GM12865 (cell line): ENCODE results near the gene RTKN.
"Not testable (repeated sequence)": the region's sequence is repeated elsewhere in the genome, so short reads cannot be mapped to it uniquely, and the experiment has no call there.

ENCODE experiments used
- DNase-seq: peaks from one replicate; pipeline ENCODE4 v3.0.0; 2010; ENCODE audit warnings: low read depth
- H3K4me3 ChIP-seq: 2 replicates; pipeline ENCODE4 v1.5.1; 2011; ENCODE audit warnings: mild to moderate bottlenecking, low read depth, low read length, control low read depth
- CTCF ChIP-seq: IDR thresholded peaks from 2 replicates; pipeline ENCODE4 v1.5.1; 2011; ENCODE audit warnings: low read length, control low read depth, low read depth, inconsistent platforms; ENCODE audit not compliant: insufficient read depth; ENCODE audit errors: missing control alignments

The RTKN gene

GRCh38 chr2:74448771-74449170, 7.0 kb upstream of the RTKN start:
- H3K4me3 ChIP-seq, result no peak overlapping the region

GRCh38 chr2:74447230-74447999, 5.7 kb upstream of the RTKN start:
- DNase-seq, result no peak
- TF ChIP-seq CTCF, result no peak
- H3K4me3 ChIP-seq, result no peak overlapping the region

More at GRCh38 chr2:74448771-74449170, 7.0 kb upstream of the RTKN start:
- no peak for TF ChIP-seq CTCF
- no peak for DNase-seq

- no peak for DNase-seq
- TF ChIP-seq CTCF, result no peak
- no peak overlapping the region for H3K4me3 ChIP-seq
Observed at GRCh38 chr2:74444498-74445318, 3.0 kb upstream of the RTKN start.

- H3K4me3 ChIP-seq, DNase-seq: not testable (repeated sequence)
Observed at GRCh38 chr2:74442483-74443297, 953 bp upstream of the RTKN start.

GRCh38 chr2:74441170-74441689, 507 bp downstream of the RTKN start:
- TF ChIP-seq CTCF, result no peak
- no peak overlapping the region for H3K4me3 ChIP-seq
- no peak for DNase-seq

- peak; percentile 19 for TF ChIP-seq CTCF
- H3K4me3 ChIP-seq, result no peak overlapping the region
- DNase-seq, result peak; percentile 59
Observed at GRCh38 chr2:74440378-74441169, 1.2 kb downstream of the RTKN start.
